Measurements from ENCODE around the gene LCTL.

DNA sequence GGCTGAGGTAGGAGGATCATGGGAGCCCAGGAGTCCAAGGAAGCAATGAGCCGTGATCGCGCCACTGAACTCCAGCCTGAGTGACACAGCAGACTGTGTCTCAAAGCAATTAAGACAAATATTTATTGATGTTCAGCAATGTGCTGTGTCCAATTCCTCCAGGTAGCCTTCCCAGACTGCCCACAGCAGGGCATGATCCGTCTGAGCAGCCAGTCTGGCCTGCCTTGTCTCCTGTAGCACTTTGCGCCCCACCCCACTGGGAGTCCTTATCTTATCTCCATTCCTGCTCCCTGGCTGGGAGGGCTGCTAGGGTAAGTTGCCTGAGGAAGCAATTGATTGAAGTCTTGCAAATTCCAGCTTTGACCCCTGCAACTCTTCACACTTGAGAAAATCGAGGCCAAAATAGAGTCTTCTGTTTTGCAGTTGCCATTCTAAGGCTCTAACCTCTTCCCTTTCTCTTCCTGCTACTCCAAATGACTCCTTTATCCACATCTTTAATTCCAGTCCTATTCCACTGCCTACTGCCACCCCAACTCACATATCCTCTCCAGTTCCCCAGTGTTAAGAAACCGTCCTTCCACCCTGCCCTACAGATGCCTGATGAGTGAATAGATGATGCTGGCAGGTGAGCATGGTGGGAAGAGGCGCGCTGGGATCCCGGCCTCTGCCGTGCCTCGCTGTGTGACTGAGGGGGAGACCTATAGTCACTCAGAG lies 26.9 kb upstream of the LCTL start:
- TF ChIP-seq POLR2A (IDR thresholded peaks at IDR 0.05) (no peak), POLR2AphosphoS5 (IDR thresholded peaks at IDR 0.05) (no peak)
- TF ChIP-seq, protein P1, sequence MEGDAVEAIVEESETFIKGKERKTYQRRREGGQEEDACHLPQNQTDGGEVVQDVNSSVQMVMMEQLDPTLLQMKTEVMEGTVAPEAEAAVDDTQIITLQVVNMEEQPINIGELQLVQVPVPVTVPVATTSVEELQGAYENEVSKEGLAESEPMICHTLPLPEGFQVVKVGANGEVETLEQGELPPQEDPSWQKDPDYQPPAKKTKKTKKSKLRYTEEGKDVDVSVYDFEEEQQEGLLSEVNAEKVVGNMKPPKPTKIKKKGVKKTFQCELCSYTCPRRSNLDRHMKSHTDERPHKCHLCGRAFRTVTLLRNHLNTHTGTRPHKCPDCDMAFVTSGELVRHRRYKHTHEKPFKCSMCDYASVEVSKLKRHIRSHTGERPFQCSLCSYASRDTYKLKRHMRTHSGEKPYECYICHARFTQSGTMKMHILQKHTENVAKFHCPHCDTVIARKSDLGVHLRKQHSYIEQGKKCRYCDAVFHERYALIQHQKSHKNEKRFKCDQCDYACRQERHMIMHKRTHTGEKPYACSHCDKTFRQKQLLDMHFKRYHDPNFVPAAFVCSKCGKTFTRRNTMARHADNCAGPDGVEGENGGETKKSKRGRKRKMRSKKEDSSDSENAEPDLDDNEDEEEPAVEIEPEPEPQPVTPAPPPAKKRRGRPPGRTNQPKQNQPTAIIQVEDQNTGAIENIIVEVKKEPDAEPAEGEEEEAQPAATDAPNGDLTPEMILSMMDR (IDR thresholded peaks at IDR 0.05 in 8 of 11, conservative IDR thresholded peaks at IDR 0.05 in 3 of 11), result no peak
